Measurements from ENCODE around the gene MOCS1. TPM values are rescaled to one million over a fixed set of nuclear protein-coding genes. Genes with fewer than 3 reads are reported as not detected.

Gene MOCS1
- total and polyA plus RNA-seq, 2 experiments from 2014 or later: 17.2 to 28.1 TPM

GRCh38 chr6:39891353-39891752 is 42.9 kb downstream of the MOCS1 start:
- Histone ChIP-seq H3K4me3 (no peak overlapping the region), H2AFZ (no peak overlapping the region), H4K20me1 (replicated peaks; ENCODE audit: insufficient read depth) (no peaks in the 10 kb centered on the region), H3K36me3 (ENCODE audit: insufficient read depth) (no peaks in the 10 kb centered on the region), H3K27me3 (ENCODE audit: insufficient read depth) (no peaks in the 10 kb centered on the region), H3K4me1 (ENCODE audit: insufficient read depth) (no peaks in the 10 kb centered on the region), H3K27ac (ENCODE audit: low read depth) (no peak overlapping the region), H3K9me2 (ENCODE audit: insufficient read depth) (no peaks in the 10 kb centered on the region), H3K4me2 (no peak overlapping the region), H3F3A (replicated peaks; ENCODE audit: low read depth) (no peaks in the 10 kb centered on the region), H3K79me2 (replicated peaks; ENCODE audit: insufficient read depth) (no peaks in the 10 kb centered on the region)
- ATAC-seq (no peak), DNase-seq (ENCODE audit: low spot score) (no peak)
- no peaks in the 10 kb centered on the region for H3K4me1 Mint-ChIP-seq
- H3K27me3 Mint-ChIP-seq (ENCODE audit: insufficient read depth, low read depth, poor library complexity): peaks cover 2% of the 10 kb centered on the region
- no peaks in the 10 kb centered on the region for H3K36me3 Mint-ChIP-seq (ENCODE audit: low read depth)
- TF ChIP-seq CREB1 (CRISPR knock-in tag; IDR thresholded peaks at IDR 0.05; ENCODE audit: low read depth) (no peak), STAT1 (IDR thresholded peaks at IDR 0.05; ENCODE audit: unreplicated experiment) (no peak), ZNF462 (CRISPR knock-in tag; IDR thresholded peaks at IDR 0.05) (no peak), ZNF331 (CRISPR knock-in tag; IDR thresholded peaks at IDR 0.05; ENCODE audit: low read depth) (no peak), JUNB (IDR thresholded peaks at IDR 0.05; ENCODE audit: unreplicated experiment) (no peak), ETS1 (IDR thresholded peaks at IDR 0.05) (no peak), NANOG (IDR thresholded peaks at IDR 0.05; ENCODE audit: borderline replicate concordance) (no peak)
- H3K27ac Mint-ChIP-seq: no peak overlapping the region
- no peaks in the 10 kb centered on the region for H3K9me3 Mint-ChIP-seq
- no peak overlapping the region for H3K4me3 Mint-ChIP-seq
